H4 (cell line): ENCODE results near the gene BPIFB4. TPM values are rescaled to one million over a fixed set of nuclear protein-coding genes. Genes with fewer than 3 reads are reported as not detected.
"Not testable (repeated sequence)": the region's sequence is repeated elsewhere in the genome, so short reads cannot be mapped to it uniquely, and the experiment has no call there.

Experiments used
- DNase-seq: peaks from one replicate; pipeline ENCODE4 v3.0.0-alpha.2; 2015; ENCODE audit warnings: low spot score
- total RNA-seq: library from RNA; depleted of rRNA; stranded (reverse); fragments of >200 nt; shearing (Covaris generic); gene quantifications from 2 replicates; pipeline ENCODE4 v1.2.3, GENCODE V29; 2014

Gene BPIFB4
- total RNA-seq, 1 experiment from 2014 or later = not detected

DNA sequence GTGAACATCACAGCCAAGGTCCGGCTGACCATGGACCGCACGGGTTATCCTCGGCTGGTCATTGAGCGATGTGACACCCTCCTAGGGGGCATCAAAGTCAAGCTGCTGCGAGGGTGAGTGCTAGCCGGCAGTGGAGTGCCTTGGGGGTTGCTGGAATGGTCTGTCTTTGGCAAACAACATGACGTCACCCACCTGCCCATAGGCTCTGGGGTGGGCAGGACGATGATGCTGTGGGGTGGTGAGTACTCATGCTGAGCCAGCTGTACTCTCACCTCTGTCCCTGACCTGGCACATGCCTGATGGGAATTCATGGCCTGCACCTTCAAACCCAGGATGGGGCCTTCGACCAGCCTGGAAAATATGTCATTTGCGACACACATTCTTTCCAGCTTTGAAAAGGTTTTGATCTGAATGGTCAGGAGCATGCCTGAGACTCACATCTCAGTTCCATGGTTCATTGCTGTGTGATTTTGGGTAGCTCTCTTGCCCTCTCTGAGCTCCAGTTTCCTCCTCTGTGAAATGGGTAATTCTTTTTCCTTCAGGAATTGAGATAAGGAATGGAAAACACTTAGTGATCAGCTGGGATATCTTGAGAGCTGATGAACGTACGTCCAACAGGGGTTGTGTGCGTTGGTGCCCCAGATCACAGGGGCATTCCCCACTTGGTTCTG, 6.7 kb downstream of the BPIFB4 start:
- DNase-seq = no peak

DNA sequence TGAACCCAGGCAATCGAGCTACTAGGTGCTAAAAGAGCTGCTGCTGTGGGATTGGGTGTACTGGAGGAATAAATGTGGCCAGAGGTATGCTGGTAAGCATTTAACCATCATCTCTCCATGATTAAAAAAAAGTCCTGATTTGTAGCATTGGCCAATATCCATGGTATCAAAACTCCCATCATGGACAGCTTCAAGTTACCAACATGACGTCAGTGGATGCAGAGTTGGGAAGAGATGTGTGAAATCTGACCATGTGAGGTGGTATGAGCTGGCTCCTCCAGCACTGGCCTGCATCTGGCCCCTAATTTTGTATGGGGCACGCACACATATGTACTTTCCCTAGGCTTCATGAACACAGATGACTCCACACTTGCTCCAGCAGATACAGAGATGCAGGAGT, 11.7 kb downstream of the BPIFB4 start:
- no peak for DNase-seq

DNA sequence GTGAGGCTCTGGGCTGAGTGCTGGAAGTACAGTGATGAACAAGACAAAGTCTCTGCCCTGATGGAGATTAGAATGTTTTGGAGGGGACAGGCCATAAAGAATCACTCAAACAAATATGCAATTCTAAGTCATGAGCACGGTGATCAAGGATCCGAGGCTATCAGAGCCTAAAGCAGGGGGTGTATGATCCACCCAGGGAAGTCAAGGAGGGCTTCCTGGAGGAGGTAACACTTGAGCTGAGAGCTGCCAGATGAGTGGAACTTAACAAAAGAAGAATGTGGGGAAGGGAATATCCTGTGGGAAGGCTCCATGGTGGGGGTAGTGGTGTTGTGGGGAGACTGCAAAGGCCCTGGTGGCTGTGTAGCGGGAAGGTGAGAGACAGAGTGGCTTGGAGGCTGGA, 12.2 kb downstream of the BPIFB4 start:
- DNase-seq = no peak

DNA sequence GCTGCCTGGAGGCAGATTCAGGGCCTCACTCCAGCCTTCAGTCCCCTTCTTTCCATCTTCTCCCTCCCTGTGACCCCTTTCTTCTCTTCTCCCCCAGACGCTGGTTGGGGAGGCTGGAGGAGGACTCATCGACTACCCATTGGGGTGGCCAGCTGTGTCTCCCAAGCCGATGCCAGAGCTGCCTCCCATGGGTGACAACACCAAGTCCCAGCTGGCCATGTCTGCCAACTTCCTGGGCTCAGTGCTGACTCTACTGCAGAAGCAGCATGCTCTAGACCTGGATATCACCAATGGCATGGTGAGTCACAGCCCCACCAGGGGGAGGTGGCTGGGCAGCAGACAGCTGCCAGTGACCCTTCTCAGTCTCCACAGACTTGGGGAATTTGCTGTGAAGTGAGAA, 12.9 kb downstream of the BPIFB4 start:
- DNase-seq = no peak

DNA sequence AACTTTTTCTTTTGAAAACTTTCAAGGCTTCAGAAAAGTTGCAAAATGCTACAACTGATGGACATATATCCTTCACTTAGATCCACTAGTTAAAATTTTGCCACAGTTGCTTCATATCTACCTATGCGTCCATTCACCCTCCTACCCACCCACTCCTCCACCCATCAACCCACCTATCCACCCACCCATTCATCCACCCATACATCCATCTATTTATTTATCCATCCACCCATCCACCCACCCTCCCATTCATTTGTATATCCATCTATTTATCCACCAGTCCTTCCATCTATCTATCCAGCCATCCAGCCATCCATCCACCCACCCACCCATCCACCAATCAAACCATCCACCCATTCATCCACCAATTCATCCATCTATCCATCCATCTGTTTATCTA, 13.6 kb downstream of the BPIFB4 start:
- no peak for DNase-seq

DNA sequence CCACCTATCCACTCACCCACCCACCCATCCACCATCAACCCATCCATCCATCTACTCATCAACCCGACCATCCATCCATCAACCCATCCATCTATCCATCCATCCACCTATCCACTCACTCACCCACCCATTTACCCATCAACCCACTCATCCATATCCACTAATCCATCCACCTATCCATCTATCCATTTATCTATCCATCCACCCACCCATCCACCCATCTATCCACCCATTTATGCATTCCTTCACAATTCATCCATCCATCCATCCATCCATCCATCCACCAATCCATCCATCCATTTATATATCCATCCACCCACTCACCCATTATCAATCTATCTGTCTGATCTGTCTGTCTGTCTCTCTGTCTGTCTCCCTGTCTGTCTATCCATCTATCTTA, 14.1 kb downstream of the BPIFB4 start:
- DNase-seq = no peak

DNA sequence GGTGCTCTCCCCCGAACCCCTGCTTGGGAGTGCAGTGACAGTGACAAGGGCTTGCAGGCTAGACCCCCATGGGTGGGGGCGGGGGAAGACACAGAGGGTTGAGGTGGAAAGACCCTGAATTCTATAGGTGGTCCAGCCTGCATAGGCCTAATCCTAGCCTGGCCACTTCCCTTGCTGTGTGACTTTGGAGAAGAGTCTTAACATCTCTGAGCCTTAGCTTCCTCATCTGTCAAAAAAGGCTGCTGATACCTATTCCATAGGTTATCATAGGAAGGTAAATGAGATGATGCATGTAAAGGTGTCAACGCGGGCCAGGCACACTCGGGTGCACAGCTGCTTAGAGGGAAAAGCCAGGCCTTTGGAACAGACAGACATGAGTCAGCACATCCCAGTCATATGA, 15.8 kb downstream of the BPIFB4 start:
- no peak for DNase-seq

DNA sequence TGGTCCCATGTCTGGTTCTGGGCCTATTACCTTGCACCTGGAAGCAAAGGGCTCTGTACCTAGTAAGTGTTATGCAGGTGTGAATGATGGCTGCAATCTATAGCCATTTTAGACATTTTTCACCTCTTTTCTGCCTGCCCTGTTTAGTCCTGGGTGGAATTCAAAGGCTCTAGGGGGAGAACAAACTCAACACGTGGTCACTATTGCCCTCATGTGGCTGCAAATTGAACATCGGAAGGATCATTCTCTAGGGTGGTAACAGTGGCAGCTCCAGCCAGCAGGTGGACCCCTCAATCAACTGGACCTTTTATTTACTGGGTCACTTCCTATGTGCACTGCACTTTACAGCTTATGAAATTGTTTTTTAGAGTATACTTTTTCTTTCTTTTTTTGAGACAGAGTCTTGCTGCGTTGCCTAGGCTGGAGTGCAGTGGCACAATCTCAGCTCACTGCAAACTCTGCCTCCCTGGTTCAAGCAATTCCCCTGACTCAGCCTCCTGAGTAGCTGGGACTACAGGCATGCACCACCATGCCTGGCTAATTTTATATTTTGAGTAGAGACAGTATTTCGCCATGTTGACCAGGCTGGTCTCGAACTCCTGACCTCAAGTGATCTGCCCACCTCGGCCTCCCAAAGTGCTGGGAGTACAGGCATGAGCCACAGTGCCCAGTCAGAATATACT, 16.6 kb downstream of the BPIFB4 start:
- peak; percentile 71 for DNase-seq

DNA sequence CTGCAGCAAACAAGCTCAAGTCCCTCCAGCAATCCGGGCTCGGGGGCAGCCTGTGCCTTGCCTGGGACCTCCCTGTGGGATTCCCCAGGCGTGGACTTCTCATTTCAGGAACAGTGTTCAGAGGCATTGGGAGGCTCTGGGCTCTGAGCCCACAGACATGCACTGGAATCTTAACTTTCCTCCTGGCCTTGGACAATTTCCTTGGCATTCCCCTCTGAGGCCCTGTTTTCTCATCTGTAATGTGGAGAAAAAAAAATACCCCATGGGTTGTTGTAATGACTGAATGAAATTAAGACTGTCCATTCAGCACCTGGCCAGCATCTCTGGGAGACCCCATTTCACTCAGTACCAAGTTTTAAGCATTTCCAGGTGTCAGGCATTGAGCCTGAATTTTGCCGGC, 17.6 kb downstream of the BPIFB4 start:
- no peak for DNase-seq

DNA sequence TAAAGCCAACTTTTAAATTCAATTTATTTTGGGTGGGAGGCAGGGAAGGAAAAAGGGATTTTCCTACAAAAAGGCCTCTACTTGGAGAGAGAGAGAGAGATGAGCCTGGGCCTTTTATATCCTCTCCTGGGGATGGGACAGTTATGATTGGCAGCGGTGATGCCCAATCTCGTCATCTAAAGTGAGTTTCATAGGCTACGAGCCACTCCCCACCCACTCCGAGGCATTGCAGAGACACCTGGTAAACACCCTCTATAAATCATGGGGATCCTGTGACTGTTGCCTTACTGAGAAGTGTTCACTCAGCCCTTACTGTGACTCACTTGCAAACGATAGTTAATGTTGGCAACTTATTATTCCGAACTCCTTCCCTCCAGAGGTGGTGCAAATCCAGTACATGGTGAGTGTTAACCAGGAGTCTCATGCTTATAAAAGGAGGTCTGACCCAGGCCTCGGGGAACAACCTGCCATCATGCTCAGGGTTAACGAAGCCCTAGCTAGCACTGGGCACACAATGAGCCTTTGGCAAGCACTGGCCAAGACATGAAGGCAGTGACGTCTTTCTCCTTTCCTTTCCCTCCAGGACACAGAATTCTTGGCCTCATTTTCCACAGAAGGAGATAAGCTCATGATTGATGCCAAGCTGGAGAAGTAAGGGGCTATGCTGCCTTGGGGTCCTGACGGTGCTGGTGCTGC, 20.5 kb downstream of the BPIFB4 start:
- DNase-seq = no peak

DNA sequence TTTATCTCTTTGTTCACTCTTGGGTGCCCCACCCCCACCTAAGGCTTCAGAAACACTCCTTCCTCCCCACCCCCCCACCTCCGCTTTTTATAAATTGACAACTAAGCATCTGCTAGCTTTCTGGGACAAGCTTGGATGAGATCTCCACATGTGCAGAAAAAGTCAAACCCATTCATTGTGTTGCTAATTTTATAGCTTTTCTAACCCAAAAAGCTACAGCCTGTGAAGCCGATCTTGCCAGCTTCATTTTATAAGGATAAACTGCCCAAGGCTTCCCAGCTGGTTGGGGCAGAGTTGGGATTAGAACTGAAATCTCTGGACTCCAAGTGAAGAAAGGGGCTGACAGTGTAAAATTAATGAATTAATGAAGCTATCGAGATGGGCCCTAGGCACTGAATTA, 24.1 kb downstream of the BPIFB4 start:
- DNase-seq = no peak

DNA sequence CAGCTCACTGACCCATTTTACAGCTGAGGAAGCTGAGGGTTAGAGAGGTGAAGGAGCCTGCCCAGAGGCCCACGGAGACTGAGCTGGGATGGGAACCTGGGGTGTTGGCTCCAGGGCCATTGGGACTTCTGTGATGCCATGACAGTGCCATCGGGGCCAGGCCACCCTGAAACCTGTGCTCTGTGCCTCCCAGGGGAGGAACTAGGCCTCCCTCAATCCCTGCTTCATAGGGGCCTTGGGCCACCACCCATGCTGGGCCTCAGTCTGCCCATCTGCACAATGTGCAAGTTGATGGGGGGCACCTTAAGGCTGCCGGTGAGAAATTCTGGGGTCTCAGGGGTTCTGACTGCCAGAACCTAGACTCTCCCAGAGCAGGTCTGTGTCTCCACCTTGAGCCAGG, 24.9 kb downstream of the BPIFB4 start:
- DNase-seq = no peak

DNA sequence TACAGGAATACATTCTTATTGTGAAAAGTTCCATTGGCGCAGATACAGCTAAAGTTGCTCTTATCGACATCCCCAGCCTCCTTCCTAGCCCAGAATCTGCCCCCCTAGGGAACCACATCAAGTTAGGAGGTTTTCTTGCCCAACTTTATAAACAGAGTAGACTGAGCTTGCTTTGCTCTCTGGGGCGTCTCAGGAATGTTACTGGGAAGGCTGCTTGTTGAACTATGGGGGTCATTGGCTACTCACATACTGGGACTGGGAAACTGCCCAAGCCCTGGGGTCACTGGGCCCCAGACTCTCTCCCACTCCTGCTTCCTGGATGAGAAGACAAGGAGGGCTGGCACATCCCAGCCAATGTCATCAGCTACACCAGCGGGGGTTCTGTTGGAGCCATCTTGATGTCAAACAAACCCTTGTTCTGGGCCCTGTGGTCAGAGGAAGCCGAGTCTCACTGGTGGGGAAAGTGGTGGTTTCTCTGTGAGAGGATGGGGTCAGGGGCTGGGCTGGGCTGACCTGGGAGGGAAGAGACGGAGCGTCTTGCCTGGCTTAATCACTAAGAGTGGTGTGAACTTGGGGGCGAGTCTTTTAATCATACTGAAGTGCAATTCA, 26.0 kb downstream of the BPIFB4 start:
- DNase-seq = no peak

DNA sequence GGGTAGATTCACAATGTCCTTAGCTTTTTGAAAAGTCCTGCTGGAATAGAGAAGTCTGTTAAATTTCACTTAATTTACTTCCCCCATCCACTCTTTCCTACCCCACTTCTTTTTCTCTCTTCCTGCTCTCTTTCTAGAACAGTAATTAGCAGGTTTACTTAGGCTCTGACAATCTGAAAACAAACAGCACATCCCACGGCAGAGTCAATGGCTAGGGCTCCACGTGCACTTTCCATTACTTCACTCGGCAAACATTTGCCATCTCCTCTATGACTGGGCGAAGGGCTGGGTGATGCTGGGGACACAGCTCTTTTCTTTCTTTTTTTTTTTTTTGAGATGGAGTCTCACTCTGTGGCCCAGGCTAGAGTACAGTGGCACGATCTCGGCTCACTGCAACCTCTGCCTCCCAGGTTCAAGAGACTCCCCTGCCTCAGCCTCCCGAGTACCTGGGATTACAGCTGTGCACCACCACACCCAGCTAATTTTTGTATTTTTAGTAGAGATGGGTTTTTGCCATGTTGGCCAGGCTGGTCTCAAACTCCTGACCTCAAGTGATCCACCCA, 26.7 kb downstream of the BPIFB4 start:
- DNase-seq = not testable (repeated sequence)

DNA sequence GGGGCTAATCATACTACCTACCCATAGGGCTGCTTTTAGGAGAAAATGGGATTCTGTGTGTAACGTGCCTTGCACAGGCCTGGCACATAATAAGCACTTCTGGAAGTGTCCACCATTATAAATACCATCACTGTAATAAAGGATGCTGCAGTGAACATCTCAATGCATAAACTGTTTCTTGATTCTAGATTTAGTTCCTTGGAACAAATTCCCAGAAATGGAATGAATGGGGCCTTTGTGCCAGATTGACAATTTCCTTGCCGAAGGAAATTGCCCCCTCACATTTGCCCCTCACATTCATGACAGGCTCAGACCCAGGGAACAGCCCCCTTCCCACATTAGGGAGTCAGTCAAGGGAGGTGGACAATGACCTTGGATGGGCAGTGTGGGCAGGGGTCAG, 29.2 kb downstream of the BPIFB4 start:
- no peak for DNase-seq

DNA sequence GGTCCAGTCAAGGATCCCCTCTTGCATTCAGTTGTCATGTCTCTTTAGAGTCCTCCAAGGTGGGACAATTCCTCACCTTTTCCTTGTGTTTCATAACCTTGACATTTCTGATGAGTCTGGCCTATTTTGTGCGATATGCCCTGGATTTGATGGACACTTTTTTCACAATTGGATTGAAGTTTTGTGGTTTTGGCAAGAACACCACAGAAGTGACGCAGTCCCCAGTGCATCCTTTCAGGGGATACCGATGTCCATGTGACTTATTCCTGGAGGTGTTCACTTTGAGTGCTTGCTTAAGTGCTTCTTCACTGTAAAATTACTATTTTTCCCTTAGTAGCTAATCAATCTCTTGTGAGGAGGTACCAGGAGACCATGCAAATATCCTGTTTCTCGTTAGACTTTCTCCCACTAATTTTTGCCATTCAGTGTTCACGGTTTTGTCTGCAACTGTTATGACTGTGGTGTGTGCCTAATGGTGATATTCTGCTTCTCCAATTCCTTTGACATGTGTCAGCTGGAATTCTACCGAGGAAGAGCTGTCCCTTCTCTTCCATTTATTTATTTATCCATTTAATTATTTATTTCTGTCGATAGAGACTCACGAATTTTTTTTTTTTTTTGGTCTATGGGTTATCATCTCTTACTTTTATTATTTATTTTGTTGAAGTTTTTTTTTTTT, 30.8 kb downstream of the BPIFB4 start:
- DNase-seq = no peak

DNA sequence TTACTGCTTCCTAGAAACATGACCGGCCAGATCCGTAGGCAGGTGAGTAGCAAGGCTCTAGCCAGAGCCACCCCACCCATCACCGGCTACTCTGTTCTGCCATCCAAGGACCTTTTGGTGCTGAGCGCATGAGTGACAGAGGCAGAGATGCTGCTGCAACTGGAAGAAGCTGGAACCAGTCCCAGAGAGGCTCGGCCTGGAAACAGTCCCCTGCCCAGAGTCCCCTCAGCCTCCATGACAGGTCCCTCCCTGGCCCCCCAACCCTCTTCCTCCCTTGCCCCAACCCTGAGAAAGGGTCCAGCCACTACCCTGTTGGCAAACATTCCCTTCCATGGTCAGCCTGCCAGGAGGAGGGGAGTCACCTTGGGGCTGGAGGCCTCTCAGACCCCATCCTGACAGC, 31.9 kb downstream of the BPIFB4 start:
- DNase-seq = no peak

DNA sequence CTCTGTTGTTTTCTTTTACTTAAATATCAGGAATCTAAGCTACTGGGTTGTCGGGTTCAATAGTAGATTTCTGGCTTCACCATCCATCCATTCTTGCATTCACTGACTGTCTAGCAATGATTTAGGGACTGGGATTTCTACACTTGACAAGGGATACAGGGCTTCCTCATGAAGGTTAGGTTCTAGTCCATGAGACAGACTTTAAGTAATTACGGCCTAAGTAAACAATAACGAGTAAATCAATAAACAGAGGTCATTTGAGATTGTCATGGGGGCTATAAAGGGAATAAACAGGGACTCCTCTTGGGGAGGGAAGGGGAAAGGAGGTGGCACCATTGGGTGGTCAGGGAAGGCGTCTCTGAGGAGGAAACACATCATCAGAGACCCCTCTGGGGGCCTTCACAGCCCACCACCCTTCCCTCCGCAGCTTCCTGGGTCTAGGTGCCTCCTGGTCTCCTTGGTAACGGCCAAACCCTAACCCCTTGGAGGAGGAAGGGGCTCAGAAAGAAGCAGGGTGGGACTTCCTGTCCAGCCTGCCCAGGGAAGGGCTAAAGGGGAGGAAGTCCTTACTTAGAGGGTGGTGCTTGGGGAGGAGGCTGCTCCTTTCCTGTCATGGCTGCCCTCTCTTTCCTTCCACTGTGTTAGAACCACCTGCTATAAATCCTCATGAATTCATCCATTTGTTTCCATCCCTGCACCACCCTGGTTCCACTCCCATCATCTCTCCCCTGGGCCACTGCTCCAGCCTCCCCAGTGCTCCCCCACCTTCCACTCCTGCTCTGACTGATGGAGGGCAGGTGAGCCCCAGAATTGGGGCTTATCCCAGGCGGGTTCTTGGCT, 33.3 kb downstream of the BPIFB4 start:
- DNase-seq = no peak

DNA sequence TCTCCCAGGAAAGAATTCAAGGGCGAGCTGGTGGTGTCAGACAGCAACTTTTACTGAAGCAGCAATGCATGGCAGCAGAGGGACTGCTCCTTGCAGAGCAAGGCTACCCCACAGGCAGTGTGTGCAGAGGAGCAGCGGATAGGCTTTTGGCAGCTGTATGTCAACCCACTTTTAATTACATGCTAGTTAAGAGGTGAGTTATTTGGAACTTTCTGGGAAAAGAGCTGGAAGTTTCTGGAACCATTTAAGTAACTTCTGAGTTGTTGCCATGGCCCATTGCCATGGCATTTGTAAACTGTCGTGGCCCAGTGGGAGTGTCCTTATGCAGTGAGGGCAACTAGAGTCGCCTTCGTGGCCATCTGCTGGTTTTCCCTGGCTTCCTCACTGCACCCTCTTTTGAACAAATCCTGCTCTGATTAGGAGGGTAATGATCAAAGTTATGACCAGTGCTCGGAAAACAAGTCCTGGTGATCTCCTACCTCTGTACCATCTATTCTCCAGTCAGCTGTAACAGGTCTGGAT, 34.0 kb downstream of the BPIFB4 start:
- DNase-seq = no peak

DNA sequence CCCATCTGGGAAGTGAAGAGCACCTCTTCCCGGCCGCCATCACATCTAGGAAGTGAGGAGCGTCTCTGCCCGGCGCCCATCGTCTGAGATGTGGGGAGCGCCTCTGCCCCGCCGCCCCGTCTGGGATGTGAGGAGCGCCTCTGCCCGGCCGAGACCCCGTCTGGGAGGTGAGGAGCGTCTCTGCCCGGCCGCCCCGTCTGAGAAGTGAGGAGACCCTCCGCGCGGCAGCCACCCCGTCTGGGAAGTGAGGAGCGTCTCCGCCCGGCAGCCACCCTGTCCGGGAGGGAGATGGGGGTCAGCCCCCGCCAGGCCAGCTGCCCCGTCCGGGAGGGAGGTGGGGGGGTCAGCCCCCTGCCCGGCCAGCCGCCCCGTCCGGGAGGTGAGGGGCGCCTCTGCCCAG, 36.1 kb downstream of the BPIFB4 start:
- DNase-seq = not testable (repeated sequence)
